ENCODE data around the gene PPP1R3D.
"Not testable (repeated sequence)": the region's sequence is repeated elsewhere in the genome, so short reads cannot be mapped to it uniquely, and the experiment has no call there.

PPP1R3D gene
- 8.1 reads per million, percentile 28 among the genes with 10 or more reads in this experiment for total RNA-seq

- peak; percentile 79 for DNase-seq
Measured at GRCh38 chr20:59940129-59940955, at the start of gene PPP1R3D, which contains the start of gene FAM217B. PPP1R3D (minus strand) TSS chr20:59940305; CDS start chr20:59939931, 374 bp downstream. FAM217B (plus strand) TSS chr20:59940389; CDS start chr20:59943944, 3,555 bp downstream.

GRCh38 chr20:59988141-59988540 lies 48.0 kb upstream of the PPP1R3D start:
- no peak for DNase-seq

GRCh38 chr20:59987135-59987534 lies 47.0 kb upstream of the PPP1R3D start:
- no peak for DNase-seq

DNA sequence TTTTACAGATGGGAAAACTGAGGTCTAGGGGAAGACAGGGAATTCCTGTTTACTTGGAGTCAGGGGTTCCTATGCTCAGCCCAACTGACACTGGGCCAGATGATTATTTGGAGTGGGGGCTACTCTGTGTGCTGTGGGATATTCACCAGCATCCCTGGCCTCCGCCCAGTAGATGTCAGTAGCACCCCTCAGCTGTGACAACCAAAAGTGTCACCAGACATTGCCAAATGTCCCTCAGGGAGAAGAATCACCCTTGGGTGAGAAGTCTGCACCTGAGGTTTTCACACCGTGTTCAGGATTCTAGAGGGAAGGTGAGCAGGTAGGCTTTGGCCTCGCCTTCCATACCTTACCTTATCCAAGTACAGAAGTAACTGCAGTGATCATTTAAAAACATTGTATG lies 45.8 kb upstream of the PPP1R3D start:
- no peak for DNase-seq

DNA sequence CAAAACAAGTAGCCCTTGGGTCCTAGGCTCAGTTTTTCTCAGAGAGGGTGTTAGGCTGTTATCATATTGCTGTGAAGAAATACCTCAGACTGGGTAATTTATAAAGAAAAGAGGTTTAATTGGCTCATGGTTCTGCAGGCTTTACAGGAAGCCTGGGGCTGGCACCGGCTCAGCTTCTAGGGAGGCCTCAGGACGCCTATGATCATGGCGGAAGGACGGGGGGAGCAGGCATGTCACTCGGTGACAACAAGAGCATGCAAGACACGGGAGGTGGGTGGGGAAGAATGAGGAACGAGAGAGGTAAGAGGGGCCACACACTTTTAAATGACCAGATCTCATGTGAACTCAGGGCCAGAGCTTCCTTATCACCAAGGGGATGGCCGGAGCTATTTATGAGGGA lies 45.1 kb upstream of the PPP1R3D start:
- DNase-seq: no peak

DNA sequence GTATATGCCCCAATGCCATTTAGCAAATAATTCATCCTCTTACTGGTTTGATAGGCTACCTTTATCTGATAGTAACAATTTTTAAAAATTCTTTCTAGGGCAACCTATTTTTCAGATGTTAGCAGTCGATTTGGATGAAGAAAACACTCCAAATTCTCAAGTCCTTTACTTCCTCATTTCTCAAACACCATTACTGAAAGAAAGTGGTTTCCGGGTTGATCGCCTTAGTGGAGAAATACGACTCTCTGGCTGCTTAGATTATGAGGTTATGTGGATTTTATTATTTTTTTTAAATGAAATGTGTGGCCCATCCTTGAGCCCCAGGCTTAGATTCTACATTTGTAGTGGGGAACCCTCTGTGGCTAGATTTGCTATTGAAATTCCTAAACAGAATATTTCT lies 44.4 kb upstream of the PPP1R3D start:
- DNase-seq: no peak

DNA sequence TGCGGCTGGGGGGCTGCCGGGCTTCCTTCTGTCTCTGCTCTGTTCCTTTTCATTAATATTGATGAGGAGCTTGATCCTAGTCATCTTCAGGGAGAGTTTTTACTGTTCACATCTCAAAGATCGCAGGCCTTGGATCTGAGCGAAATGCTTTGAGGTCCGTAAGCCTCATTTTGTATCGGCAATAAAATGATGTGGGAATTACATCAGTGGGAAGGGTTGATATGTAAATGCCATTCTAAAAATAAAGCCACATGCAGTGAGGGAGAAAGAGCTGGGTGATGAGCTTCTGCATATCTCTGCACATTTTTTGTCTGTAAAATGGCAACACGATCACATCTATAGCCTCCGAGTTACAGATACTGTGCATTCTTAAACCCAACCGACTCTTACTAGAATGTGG lies 43.0 kb upstream of the PPP1R3D start:
- no peak for DNase-seq

- no peak for DNase-seq
Measured at GRCh38 chr20:59977086-59977485, 37.0 kb upstream of the PPP1R3D start.

GRCh38 chr20:59976156-59976782 lies 36.2 kb upstream of the PPP1R3D start:
- DNase-seq: no peak

DNA sequence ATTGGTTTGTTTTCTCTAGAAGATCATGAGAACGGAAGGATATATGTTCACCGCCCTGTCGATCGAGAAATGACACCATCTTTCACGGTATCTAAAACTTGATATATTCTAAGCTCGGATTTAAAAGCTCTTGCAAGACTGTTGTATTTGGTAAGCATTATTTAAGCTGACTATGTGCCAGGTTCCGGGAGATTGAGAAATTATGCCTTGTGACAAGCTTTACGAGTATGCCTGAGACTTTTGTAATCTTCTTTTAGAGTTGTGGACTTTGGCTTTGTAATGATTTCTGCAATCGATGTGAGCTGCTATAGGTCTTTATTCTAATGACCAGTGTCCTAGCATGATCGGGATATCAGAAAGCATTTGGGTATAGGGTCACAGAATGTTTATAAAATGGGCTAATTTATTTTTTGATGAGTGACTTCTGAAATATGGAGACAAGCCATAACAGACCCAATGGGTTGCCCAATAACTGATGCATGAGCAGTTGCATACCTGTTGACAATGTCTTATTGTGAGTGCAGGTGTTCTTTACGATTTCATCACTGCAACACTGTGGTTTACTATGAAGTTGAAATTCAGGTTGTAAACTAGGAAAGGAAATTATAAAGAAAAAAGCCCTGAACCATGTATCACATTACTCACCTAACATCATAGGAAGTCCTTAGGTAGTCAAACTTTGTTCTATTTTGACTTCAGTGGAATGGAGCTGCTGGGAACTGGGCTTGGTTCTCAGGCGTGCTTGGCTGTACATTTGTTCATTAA lies 32.1 kb upstream of the PPP1R3D start:
- DNase-seq: no peak

- DNase-seq: no peak
Measured at GRCh38 chr20:59971428-59971827, 31.3 kb upstream of the PPP1R3D start.

DNA sequence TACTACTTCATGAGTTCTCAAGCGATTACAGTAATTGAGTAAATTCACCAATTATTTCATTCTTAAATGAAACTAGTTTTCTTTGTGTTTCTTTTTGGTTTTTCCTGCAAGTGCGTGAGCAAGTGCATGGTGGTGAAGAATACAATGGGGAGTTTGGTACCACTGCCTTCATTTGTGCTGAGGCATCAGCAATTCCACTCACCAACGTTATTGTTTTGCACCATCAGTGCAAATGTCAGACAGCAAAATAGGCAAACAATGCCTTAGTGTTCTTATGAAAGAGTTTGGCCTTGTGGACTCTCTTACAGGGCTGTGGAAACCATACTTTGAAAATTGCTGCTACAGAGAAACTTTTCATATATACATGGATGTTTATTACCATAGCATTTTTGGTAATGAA lies 26.3 kb upstream of the PPP1R3D start:
- no peak for DNase-seq

DNA sequence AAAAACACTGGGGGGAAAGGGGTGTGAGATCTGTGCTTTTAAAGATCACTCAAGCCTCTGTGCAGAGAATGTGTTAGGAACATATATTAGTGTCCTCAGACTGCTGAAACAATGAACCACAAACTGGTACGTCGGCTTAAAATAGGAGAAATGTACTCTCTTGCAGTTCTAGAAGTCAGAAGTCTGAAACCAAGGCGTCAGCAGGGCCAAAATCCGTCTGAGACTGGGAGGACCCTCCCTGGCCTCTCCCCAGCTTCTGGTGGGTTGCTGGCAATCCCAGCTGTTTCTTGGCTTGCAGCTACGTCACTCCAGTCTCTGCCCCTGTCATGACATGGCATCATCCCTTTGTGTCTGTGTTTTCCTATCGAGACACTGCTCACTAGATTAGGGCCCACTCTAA lies 22.1 kb upstream of the PPP1R3D start:
- DNase-seq: no peak

DNA sequence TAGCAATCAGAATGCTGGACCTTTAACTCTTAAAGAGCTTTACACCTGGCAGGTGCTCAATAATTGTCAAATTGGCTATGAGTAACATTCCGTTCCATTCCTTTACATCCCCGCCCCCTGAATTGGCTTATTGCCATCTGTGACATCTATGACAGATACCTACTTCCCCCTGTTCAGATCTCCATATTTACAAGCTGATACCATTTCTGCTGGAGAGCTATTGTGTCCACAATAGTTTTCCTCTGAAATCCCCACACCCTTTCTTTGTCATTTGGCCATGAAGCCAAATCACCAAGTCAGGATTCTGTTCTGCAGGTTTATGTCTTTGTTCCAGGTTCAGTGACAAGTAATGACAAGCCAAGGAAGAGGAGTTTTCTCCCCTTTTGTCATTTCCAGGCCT lies 21.3 kb upstream of the PPP1R3D start:
- DNase-seq: no peak

DNA sequence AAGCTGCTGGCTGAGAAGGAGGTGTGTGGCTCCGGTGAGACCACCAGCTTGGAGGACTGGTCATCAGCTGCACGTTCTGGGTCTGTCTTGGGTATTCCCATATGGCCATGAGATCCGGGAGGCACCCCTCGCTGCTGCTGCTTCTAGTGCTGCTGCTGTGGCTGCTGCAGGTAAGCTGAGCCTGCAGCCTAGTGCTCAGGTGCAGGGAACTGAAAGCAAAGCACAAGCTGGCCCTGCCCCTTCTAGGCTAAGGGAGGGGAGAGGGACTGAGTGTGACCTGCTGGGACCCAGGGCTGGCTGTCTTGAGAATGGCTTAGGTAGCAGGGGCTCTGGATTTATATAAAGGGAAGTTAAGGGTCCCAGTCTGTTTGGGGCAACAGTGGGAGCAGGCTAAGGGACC lies 18.5 kb upstream of the PPP1R3D start:
- DNase-seq: no peak

DNA sequence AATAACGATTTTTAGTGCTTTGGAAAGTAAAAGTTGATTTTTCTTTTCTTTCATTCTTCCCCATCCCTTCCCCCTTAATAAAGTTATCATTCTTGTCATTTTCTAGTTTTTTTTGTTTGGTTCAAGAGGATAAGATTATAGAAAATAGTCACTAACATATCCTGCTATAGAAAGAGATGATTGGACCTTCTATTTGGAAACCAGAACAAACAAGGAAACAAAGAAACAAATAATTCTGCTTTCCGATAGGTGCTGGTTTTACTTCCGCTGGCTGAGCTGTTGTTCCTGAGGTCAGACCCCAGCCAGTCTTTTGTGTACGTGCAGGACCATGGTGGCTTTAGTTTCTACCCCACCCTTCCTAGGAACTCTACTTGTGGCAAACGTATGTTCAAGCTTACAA lies 18.0 kb upstream of the PPP1R3D start, which contains the start of gene CDH26:
CDH26 (plus strand) TSS at position 301 of the 400 bp plus-strand sequence. CDS start 304 bp downstream, outside the sequence.
- no peak for DNase-seq

DNA sequence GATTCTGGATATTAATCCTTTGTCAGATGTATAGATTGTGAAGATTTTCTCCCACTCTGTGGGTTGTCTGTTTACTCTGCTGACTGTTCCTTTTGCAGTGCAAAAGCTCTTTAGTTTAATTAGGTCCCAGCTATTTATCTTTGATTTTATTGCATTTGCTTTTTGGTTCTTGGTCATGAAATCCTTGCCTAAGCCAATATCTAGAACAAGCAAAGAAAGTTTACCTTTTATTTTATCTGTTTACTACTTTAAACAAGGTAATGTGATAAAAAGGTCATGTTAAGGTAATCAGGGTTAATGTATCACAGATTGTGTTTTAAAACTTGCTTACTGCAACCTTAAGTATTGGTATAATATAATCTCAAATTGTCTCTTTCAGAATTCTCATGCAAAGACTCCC lies 17.5 kb upstream of the PPP1R3D start:
- not testable (repeated sequence) for DNase-seq

DNA sequence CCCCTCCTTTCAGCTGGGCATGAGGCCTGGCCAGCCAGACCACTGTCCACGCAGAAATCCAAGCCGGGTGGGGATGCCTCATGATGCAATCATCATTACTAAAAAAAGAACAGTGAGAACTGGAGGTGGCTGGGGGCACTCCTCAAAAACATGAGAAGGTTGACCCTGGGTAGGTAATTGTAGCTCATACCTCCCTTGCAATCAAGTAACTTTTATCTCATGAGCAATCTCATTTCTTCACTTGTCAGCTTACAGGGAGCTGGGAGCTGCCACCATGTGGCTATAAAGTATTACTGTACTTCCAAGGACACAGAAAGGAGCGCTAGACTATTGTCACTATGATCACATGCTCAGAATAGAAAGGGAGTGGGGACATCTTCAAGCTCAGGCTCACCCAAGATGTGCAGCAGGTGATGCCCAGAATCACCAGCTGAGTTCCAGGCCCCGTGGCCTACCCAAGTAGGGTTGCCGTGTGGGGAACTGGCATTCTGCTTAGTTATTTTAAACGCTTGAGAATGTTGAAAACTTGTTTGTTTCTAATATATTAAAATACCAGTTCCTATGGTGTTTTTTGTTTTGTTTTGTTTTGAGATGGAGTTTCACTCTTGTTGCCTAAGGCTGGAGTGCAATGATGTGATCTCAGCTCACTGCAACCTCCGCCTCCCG lies 15.2 kb upstream of the PPP1R3D start:
- DNase-seq: no peak

GRCh38 chr20:59954718-59955117 lies 14.6 kb upstream of the PPP1R3D start:
- no peak for DNase-seq

DNA sequence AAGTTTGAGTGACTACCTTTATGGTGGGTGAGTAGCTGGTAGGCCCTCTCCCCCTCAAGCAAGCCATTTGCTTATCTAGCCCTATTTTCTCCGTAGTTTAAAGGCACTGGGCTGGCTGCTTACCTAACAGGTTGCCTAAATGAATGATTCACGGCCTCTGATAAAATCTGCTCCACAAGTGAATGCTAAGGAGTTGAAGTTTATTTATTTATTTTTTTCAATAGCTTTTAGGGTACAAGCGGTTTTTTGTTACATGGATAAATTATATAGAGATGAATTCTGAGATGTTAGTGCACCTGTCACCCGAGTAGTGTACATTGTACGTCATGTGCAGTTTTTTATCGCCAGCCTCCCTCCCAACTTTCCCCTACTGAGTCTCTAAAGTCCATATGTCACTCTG lies 9.8 kb upstream of the PPP1R3D start:
- no peak for DNase-seq

DNA sequence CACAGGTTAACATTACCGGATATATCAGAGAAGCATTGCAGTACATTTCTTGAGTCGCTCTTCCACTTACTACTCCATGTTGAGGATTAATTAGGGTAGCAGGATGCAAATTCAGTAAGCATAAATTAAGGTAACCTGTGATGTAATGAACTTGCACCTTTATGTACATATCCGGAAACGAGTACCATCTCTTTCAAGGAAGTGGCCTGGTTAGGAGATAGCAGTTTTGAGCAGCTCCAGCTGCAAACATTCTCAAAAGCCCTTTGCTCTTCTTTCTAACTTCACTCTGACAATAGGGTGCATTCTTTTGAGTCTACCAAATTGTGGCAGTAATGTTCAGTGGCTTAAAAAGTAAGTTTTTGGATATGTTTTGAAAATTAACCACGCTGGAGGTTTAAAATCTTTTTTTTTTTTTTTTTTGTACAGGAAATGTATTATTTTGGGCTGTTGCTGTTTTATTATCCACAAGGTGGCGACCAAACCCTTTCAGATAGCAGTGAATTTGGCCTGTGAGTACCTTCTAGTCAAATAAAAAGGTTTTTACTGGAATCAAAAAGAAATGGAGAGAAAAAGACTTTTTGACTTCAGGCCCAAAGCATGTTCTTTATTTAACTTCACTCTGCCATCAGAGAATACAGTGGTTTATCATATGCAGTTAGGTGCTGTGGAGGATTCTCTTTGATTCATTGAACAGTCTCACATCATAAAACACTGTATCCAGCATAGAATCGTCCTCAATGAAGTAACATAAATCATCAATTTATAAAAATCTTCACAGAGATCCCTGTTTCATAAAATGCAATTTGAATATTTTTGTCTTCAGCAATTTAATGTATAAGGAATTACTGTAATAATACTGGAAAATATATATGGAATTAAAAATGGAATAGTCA lies 9.0 kb upstream of the PPP1R3D start:
- peak; percentile 30 for DNase-seq

DNA sequence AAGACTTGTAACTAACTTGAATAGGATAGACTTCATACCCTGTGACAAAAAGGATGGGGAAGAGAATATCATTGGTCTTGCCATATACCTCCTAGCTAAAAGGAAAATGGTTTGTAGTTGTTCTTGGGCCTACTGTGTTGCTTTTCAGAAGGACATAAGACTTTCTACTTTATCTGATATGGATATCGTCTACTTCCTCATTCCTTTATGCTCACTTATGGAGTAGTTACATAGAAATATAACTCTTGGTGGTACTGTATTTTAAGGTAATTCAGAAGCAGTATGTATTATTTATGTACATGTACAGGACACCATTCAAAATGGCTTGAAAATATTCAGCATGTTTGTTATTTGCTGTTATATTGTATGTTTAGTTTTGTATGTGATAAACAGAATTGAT lies 8.1 kb upstream of the PPP1R3D start:
- no peak for DNase-seq

All from effector CD4-positive, alpha-beta T cell (primary cell).